SHP77 treated with DMSO at 0.1 percent for 48 hours (cell line): ENCODE results near the gene SIVA1.

Experiments
- DNase-seq: peaks from one replicate; lab custom pipeline; 2025; lab: John Stamatoyannopoulos, UW

SIVA1 gene

GRCh38 chr14:104784846-104785707 is 32.1 kb downstream of the SIVA1 start:
- no peak for DNase-seq

GRCh38 chr14:104785708-104786080 is 32.7 kb downstream of the SIVA1 start:
- no peak for DNase-seq

- DNase-seq = no peak
Observed at GRCh38 chr14:104786091-104786586, 33.2 kb downstream of the SIVA1 start.

GRCh38 chr14:104786726-104787675 is 34.1 kb downstream of the SIVA1 start:
- DNase-seq = no peak

- DNase-seq = no peak
Observed at GRCh38 chr14:104787736-104788135, 34.8 kb downstream of the SIVA1 start.

DNA sequence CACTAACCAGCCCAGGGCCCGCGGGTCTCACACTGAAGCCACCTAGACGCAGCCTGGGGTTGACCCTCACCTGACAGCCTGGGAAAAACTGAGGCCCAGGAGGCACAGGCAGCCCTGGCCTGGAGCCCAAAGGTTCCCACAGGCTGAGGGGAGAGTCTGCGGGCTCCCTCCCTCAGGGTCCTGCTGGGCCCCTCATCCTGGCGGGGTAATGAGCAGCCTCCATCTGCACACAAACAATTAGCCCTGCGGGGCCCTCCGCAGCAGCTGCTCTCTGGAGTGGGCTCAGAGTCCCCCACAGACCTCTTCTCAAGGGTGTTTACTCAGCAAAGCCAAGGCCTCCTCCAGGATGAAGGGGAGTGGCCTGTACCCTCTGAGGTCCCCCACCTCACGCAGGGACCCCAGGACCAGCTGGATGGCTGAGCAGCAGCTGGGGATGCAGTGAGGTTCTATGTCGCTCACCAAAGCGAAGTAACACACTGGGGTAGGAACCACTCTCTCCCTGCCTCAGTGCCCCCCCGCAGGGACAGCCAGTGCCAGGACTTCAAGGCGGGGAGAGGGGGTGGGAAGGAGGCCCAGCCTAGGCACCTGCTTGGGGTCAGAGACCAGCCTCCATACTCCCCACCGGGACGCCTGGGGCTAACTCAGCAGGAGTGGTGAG is 35.3 kb downstream of the SIVA1 start:
- DNase-seq = no peak

DNA sequence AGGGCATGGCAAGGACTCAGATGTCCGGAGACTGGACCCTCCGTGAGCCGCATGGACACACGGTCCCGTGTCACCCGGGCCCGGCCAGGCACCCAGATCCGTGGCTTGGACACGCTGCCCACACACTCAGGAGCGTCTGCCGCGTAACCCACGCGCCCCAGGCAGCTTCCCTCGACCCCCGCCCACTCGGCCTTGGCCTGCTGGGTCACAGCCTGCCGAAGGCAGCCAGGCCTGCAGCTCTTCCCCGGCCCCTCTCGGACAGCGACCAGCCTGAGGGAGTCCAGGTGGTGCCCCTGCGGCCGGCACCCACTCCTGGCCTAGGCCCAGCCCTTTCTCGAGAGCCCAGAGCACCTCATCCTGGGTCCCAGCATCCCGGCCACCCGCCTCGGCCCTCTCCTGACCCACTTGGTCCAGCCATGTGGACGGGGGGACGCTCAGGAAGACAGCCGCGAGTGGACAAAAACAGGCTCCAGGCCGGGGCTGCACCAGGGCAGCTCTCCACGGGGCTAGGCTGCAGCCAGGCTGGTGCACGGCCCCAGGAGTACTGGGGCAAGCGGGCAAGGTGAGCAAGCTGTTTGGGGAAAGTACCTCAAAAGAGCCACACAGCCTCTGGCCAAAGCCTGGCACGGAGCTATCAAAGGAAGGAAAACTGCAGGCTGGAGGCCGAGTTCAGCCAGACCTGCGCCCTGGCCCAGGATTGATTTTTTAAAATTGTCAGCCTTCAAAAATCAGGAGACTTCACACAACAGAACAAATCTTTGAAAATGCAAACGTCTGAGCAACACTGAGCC is 36.1 kb downstream of the SIVA1 start:
- DNase-seq = no peak

- no peak for DNase-seq
Observed at GRCh38 chr14:104789752-104790743, 37.1 kb downstream of the SIVA1 start.

GRCh38 chr14:104791425-104791824 is 38.5 kb downstream of the SIVA1 start:
- DNase-seq = no peak

DNA sequence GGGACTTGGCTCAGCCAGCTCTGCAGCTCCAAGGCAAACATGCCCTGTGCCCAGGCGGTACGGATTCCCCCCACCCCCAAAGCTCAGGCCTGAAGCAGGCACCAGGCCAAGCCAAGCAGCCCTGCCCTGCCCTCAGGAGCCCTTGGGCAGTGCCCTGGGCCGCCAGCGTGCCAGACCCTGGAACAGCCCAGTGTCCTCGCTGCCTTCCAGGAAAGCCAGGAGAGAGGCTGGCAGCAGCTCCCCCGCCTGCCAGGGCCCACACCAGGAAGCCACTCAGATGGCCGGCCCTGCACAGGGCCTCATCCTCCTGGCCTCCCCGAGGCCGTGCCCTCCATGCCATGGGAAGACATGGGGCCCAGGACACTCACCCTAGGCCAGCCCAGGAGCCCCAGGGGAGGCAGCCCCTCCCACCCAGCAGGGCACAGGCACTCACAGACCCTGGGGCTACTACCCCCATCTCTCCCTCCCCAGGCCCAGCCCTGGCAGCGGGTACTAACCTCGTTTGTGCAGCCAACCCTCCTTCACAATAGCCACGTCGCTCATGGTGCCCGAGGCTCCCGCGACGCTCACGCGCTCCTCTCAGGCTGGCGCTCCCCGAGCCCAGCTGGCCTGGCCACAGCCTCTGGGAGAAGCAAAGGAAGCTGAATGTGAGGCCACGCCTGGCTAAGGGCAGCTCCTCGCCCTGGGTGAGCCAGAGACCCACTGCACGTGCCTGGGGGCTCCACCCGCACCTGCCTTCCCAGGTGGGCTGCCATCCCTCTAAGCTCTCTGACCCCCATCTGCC is 39.3 kb downstream of the SIVA1 start:
- no peak for DNase-seq

- DNase-seq = no peak
Observed at GRCh38 chr14:104792945-104793702, 40.2 kb downstream of the SIVA1 start.

DNA sequence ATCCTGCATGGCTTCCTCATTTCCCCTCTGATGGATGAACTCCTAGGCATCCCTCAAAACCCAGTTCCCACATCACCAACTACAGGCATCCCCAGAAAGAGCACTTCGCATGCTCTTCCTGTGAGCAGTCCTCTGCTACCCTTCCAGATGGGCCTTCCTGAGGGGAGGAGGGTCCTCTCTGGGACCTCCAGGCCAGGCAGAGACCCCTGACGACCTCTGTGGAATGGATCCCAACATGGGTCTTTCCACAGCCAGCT is 40.7 kb downstream of the SIVA1 start:
- DNase-seq = no peak

GRCh38 chr14:104794099-104794498 is 41.2 kb downstream of the SIVA1 start:
- DNase-seq = no peak

GRCh38 chr14:104794631-104794992 is 41.7 kb downstream of the SIVA1 start:
- no peak for DNase-seq

DNA sequence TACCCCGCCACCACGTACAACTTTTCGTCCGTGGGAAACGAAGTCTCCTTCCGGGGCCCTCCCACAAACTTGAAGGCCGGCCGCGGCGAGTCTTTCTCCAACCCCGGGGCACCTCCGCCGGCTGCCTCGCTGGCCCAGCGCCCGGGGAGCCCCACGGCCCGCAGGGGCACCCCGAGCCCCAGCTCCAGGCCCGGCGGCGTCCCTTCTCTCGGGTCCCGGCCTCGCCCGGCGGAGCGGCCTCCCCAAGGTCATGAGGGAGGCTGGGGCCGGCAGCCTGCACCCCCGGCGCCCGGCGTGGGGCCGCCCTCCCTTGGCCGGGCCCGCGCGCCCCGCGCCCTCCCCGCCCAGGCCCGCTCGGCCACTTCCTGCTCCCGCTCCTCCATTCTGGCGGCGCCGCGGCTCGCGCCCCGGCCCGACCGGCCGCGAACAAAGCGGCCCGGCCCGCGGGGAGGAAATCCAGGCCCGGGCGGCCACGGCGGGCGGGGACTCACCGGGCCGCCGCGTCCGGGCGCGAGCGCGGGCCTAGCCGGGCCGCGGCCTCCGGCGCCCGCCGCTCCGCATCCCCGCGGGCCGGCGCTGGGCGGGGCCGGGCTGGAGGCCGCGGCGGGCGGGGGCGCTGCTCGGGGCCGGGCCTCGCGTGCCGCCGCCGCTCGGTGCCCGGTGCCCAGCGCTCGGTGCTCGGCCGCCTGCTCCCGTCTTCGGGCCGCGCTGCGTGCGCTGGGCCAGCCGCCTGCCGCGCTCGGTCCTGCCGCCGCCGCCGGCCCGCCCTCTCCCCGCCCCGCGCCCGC is 42.2 kb downstream of the SIVA1 start, which contains the start of gene AKT1:
TSS of gene AKT1 (minus strand) at position 756 of the 788 bp plus-strand sequence. CDS start 3,105 bp downstream, outside the sequence.
- DNase-seq = no peak

DNA sequence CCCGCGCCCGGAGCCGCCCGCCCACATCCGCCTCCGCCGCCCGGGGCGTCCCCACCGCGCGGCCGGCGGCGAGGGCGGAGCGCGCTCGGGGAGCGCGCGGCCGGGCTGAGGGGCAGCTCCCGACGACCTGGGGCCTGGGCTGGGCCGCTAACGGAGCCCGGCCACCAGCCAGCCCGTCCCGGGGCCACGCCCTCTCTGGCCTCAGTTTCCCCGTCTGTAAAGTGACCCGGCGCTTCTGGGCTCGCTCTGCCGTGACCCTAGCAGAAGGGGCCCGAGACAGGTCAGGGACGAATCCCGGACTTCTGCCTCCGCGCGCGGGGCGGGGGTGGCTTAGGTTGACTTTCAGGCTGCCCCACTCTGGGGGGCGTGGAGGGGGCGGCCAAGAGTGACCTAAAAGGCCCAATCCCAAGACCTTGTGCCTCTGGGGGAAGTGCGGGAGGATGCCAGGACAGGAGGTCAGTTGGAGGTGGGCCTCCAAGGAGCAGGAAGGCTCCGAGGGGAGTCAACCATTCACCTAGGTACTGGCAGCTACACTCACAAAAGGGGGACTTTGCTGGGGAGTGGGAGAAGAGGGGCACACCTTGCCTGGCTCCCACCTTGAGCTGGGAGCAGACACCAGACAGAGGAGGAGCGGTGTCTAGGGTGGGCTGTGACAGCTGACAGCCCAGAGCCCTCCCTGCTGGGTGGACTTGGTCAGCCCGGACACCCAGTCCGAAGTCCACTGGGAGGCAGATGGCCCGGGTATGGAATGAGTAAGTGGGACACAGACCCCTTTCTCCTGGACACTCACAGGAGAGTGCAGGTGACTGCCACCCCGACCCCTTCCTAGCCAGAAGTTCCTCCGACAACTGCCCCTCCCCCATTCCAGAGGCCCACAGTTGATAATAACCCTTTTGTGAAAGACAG is 43.1 kb downstream of the SIVA1 start:
- DNase-seq = no peak

GRCh38 chr14:104796687-104797081 is 43.7 kb downstream of the SIVA1 start:
- DNase-seq = no peak
